GM18519 (cell line): ENCODE measurements around the gene IRF7.

Experiments
- ATAC-seq: cut with Tn5 transposase; IDR thresholded peaks from one replicate; pipeline ENCODE4 v1.9.1; 2021; ENCODE audit warnings: mild to moderate bottlenecking, moderate library complexity; ENCODE audit not compliant: unreplicated experiment, low FRiP score

Gene IRF7

GRCh38 chr11:610146-610801 is 5.5 kb downstream of the IRF7 start:
- no peak for ATAC-seq

GRCh38 chr11:609341-609811 is 6.4 kb downstream of the IRF7 start:
- no peak for ATAC-seq

GRCh38 chr11:608791-609251 is 6.9 kb downstream of the IRF7 start:
- ATAC-seq = no peak

- no peak for ATAC-seq
Observed at GRCh38 chr11:607971-608659, 7.6 kb downstream of the IRF7 start.

- ATAC-seq = no peak
Observed at GRCh38 chr11:607020-607780, 8.6 kb downstream of the IRF7 start.

- ATAC-seq = no peak
Observed at GRCh38 chr11:606245-606644, 9.5 kb downstream of the IRF7 start.

- ATAC-seq = no peak
Observed at GRCh38 chr11:605286-606129, 10.2 kb downstream of the IRF7 start.

- ATAC-seq = no peak
Observed at GRCh38 chr11:603154-603553, 12.6 kb downstream of the IRF7 start.

- ATAC-seq = no peak
Observed at GRCh38 chr11:601573-602245, 14.0 kb downstream of the IRF7 start.

GRCh38 chr11:598005-598680 is 17.6 kb downstream of the IRF7 start:
- no peak for ATAC-seq

GRCh38 chr11:597166-597725 is 18.5 kb downstream of the IRF7 start:
- ATAC-seq = no peak

GRCh38 chr11:596374-596773 is 19.4 kb downstream of the IRF7 start:
- no peak for ATAC-seq

- ATAC-seq = no peak
Observed at GRCh38 chr11:595400-595799, 20.4 kb downstream of the IRF7 start.

- no peak for ATAC-seq
Observed at GRCh38 chr11:593347-593746, 22.4 kb downstream of the IRF7 start.

- no peak for ATAC-seq
Observed at GRCh38 chr11:592918-593317, 22.8 kb downstream of the IRF7 start.

GRCh38 chr11:592501-592900 is 23.2 kb downstream of the IRF7 start:
- no peak for ATAC-seq

- ATAC-seq = no peak
Observed at GRCh38 chr11:590997-591396, 24.8 kb downstream of the IRF7 start.

GRCh38 chr11:589798-590197 is 26.0 kb downstream of the IRF7 start:
- ATAC-seq = no peak

GRCh38 chr11:587978-588380 is 27.8 kb downstream of the IRF7 start:
- no peak for ATAC-seq
